ENCODE results near the gene ANKMY1. TPM values are rescaled to one million over a fixed set of nuclear protein-coding genes. Genes with fewer than 3 reads are reported as not detected.

The ANKMY1 gene
- total and polyA plus RNA-seq, 2 of the 13 experiments (the other 11 are each of a cell fraction or from before 2014, with no cell fraction given), result 11.7 to 18.8 TPM

DNA sequence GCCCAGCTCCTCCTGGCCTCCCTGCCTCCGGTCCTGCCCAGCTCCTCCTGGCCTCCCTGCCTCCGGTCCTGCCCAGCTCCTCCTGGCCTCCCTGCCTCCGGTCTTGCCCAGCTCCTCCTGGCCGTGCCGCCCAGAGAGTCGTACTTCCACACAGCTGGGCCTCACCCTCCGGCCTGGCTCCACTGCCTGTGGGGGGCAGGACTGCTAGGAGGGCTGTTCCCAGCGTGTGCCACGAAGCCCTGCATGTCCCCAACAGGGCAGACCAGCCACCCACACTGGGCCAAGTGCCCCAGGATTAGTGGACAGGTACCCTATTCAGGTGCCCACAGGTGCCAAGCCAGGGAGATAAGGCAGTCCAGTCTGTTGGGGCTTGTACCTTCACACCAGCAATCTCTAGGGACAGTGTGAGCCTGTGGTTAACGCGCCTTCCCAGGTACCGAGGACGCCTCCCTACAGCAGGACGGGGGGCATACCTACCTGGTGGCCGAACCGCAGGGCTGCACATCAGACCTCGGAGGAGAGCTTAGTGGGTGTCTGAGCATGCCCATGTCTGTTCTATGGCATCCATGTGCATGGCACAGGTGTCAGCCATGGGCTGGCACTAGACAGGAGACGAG is 117.0 kb downstream of the ANKMY1 start:
- intact Hi-C loops (cut with micrococcal nuclease; ENCODE audit: unreplicated experiment), result no loop called here
- H3K9ac ChIP-seq (ENCODE audit: insufficient read depth, low read depth, low read length), result no peak overlapping the region
- peaks cover 13 to 21% of the 10 kb centered on the region in 2 experiments; a peak in 4 of 5 replicates for H3K27me3 ChIP-seq (ENCODE audit: control insufficient read depth in 1 of 2, insufficient read depth in 2 of 2, low read length in 2 of 2)
- no peak overlapping the region for H2AFZ ChIP-seq (ENCODE audit: low read length)
- H3K4me2 ChIP-seq (ENCODE audit: low read depth, low read length), result no peak overlapping the region
- H3K27ac ChIP-seq (ENCODE audit: extremely low read length, insufficient read depth, low read length), result no peak overlapping the region
- H3K9me3 ChIP-seq (ENCODE audit: low read length), result no peaks in the 10 kb centered on the region
- FAIRE-seq (no peak), DNase-seq (ENCODE audit: low spot score) (no peak), ATAC-seq (no peak)
- in situ Hi-C loops (cut with HindIII; ENCODE audit: extremely low pct_ligation_motif_present, low pct_unique_long_range_greater_than_20kb), result no loop called here
- peaks cover 3% of the 10 kb centered on the region; the same call in 1 of the 2 replicates for H4K20me1 ChIP-seq (ENCODE audit: insufficient read depth, low read length)
- ChIA-PET CTCF (ENCODE audit: low intra/inter-chr PET ratio, low total read pairs) (no interaction called here), POLR2A (no interaction called here)
- no peak overlapping the region for H3K4me3 ChIP-seq (replicated peaks in 1 of 3; ENCODE audit: insufficient read depth in 1 of 3, low read depth in 2 of 3, low read length in 3 of 3)
- peak; percentile 52; the same call in 1 of the 2 replicates for TF ChIP-seq ZNF770 (CRISPR knock-in tag; IDR thresholded peaks at IDR 0.05)
- TF ChIP-seq CSRNP2 (CRISPR knock-in tag; conservative IDR thresholded peaks at IDR 0.05; ENCODE audit: low read depth), result no peak
- no TSS peak for BruUV-seq (replicated peaks)
- no peaks in the 10 kb centered on the region for H3K79me2 ChIP-seq (ENCODE audit: insufficient read depth, low read length)
- 78% methylated on average over 9 of the region's 18 CpGs for WGBS (ENCODE audit: low lambda C conversion rate)
- H3K4me1 ChIP-seq (ENCODE audit: insufficient read depth, low read length), result peaks cover 18% of the 10 kb centered on the region
- H3K36me3 ChIP-seq (replicated peaks in 1 of 2; ENCODE audit: control insufficient read depth in 1 of 2, insufficient read depth in 2 of 2, low read length in 2 of 2), result no peaks in the 10 kb centered on the region

DNA sequence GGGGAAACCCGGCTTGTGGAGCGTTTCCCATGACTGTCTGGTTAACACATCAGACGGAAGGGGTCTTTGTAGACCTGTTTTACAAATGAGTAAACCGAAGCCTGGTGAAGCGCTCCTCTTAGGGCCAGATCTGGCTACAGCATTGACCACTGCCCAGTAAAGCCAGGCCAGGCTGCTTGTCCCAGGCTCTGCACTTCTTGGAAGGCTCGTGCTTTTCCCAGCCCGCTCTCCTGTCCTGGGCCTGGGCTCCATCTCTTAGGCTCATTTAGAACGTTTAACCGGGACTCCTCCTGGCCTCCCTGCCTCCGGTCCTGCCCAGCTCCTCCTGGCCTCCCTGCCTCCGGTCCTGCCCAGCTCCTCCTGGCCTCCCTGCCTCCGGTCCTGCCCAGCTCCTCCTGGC is 117.5 kb downstream of the ANKMY1 start:
- ATAC-seq (no peak), DNase-seq (ENCODE audit: low spot score) (no peak), FAIRE-seq (no peak)
- intact Hi-C loops (cut with micrococcal nuclease; ENCODE audit: unreplicated experiment) (no loop called here), in situ Hi-C loops (cut with HindIII; ENCODE audit: extremely low pct_ligation_motif_present, low pct_unique_long_range_greater_than_20kb) (no loop called here)
- Histone ChIP-seq H3K79me2 (ENCODE audit: insufficient read depth, low read length) (no peaks in the 10 kb centered on the region), H3K4me3 (replicated peaks in 1 of 3; ENCODE audit: insufficient read depth in 1 of 3, low read depth in 2 of 3, low read length in 3 of 3) (no peak overlapping the region), H3K4me1 (ENCODE audit: insufficient read depth, low read length) (peaks cover 18% of the 10 kb centered on the region), H2AFZ (ENCODE audit: low read length) (no peak overlapping the region), H3K9me3 (ENCODE audit: low read length) (no peaks in the 10 kb centered on the region), H4K20me1 (ENCODE audit: insufficient read depth, low read length) (peaks cover 3% of the 10 kb centered on the region; the same call in 1 of the 2 replicates), H3K27ac (ENCODE audit: extremely low read length, insufficient read depth, low read length) (no peak overlapping the region), H3K9ac (ENCODE audit: insufficient read depth, low read depth, low read length) (no peak overlapping the region), H3K4me2 (ENCODE audit: low read depth, low read length) (no peak overlapping the region), H3K27me3 (ENCODE audit: control insufficient read depth in 1 of 2, insufficient read depth in 2 of 2, low read length in 2 of 2) (peaks cover 13 to 21% of the 10 kb centered on the region in 2 experiments; a peak in 4 of 5 replicates), H3K36me3 (replicated peaks in 1 of 2; ENCODE audit: control insufficient read depth in 1 of 2, insufficient read depth in 2 of 2, low read length in 2 of 2) (no peaks in the 10 kb centered on the region)
- 68% methylated on average over 9 of the region's 12 CpGs for WGBS (ENCODE audit: low lambda C conversion rate)
- CTCF ChIA-PET (ENCODE audit: low intra/inter-chr PET ratio, low total read pairs), result no interaction called here
- no TSS peak for BruUV-seq (replicated peaks)
- POLR2A ChIA-PET, result no interaction called here
- 0 out of 2 replicates have a peak, but pooled peaks have one; percentile 56 for TF ChIP-seq ZNF770 (CRISPR knock-in tag; IDR thresholded peaks at IDR 0.05)
- TF ChIP-seq ZNF335 (CRISPR knock-in tag; IDR thresholded peaks at IDR 0.05), result no peak

Data from HepG2 (cell line).